Activated T-cell treated with anti-CD3 and anti-CD28 coated beads for 48 hours (primary cell): ENCODE results near the gene EIPR1.
"Not testable (repeated sequence)": the region's sequence is repeated elsewhere in the genome, so short reads cannot be mapped to it uniquely, and the experiment has no call there.

Source experiments
- DNase-seq: peaks from one replicate; pipeline ENCODE4 v3.0.0-alpha.2; 2020; ENCODE audit warnings: low read depth

EIPR1 gene

DNA sequence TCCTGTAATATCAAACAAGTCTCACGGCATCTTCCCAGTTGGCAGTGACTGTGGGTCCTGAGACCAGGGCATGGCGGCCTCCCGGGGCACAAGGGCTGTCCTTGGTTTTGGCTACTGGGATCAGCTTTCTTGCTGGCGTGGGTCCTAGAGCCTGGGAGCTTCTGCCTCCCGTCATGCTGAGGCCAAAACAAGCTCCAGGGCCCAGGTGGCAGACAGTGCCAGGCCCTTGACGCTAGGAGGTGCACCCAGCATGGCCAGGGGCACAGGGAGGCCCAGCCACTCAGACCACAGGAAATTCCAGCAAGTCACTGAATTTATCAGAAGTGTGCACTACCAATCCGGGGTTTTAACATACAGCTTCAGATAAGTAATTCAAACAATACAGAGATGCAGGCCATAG, 184.7 kb downstream of the EIPR1 start:
- DNase-seq, result no peak

DNA sequence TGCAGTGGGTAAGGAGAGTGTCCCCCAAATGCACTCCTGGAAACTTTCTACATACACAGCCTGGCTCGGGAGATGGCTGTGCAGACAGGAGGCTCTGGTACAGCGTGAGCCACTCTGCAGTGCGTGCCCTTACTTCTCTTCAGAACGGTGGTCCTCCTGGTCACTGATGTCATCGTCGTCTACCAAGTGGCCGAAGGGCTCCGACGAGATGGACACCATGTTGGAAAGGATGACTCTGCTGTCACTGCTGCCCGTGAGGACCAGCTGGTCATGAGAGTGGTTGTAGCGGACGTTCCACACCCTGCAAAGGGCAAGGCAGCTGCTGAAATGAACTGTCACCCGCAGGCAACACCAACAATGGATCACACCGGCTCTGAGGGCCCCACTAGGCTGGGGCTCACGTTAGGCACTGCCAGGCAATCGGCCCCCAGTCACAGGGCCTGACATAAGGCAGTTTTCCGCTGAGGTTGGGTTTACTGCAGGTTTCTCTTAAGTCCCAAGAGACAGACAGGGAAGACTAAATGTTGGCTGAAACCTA, 185.3 kb downstream of the EIPR1 start:
- no peak for DNase-seq

DNA sequence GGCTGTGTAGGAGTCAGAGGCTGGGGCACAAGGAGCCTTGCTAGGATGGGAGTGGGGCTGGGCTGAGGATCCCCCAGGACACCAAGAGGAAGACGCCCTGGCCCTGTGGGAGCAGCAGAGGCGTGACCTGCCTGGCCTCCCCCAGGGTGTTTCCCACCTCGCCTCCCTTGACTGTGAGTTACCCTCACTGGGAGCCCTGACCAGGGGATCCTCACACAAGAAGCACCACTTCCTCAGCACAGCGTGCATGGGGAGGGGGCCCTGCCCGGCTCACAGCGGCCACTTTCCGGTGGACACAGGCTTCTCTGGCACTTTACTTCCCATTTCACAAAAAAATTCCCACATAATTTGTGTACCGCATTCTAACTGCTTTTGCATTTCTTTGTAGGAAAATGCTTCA, 187.7 kb downstream of the EIPR1 start:
- no peak for DNase-seq

DNA sequence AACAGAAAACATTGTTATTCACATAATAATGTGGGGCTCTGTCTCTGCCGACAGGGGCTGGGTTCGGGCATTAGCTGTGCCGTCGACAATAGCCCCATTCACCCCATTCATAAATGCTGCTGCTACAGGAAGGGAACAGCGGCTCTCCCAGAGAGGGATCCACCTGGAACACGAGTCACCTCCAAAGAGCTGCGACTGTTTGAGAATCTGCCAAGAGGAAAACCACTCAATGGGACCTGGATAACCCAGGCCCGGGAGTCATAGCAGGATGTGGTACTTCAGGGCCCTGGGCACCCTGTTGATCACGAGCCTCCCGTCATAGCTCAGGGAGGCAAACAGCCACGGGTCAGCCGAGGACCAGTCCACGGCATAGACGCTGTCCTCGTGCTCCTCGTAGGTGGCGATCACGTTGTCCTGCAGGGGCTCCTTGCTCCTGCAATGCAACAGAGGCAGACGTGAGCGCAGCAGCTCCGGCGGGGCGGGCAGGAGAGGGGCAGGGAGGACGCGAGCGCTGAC, 188.5 kb downstream of the EIPR1 start:
- DNase-seq, result no peak

DNA sequence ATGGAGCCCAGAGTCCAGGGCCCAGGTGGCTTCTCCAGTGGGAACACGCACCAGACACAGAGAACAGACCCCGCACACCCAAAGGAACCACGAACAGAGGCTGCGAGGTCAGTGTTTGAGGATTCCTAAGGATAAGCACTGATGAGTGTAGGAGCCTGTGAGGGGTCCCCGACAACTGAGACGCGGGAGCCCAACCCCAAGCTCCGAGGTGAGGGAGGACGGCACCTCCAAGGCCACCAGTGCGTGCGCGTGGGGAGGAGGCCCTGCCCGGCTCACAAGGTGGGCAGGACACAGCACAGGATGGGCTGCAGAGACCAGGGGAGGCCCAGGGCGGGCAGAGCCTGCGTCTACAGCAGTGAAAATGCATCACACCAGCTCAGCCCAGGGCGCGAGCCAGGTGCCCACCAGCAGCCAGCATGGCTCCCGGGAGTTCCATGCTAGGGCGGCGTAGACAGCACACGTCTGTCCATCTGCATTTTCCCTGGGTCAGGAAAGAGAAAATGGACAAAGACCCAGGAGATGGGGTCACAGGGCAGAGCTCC, 189.1 kb downstream of the EIPR1 start:
- no peak for DNase-seq

DNA sequence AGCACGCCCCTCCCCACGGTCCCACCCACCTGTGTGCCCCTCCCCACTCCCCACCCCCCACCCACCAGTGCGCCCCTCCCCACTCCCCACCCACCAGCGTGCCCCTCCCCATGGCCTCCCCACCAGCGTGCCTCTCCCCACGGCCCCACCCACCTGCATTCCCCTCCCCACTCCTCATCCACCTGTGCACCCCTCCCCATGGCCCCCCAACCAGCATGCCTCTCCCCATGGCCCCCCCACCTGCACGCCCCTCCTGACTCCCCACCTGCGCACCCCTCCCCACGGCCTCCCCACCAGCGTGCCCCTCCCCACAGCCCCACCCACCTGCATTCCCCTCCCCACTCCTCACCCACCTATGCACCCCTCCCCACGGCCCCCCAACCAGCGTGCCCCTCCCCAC, 190.2 kb downstream of the EIPR1 start:
- DNase-seq, result no peak

DNA sequence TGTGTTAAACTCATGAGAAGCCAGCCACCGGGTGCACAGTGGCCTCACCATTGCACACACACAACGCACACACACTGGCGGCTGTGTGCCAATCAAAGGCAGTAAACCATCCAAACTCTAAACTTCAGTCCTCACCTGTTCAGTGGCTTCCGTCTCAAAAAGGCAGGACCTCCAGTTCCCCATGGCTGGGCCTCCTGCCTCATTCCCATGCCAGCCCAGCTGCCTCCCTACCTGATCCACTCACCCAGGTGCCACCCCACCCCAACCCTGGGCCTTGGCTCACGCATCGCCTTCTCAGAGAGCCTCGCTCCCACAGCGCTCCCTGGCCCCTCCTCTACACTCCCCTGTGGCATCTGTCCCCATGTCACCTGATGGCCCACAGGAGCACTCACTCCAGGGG, 190.9 kb downstream of the EIPR1 start:
- DNase-seq, result no peak

DNA sequence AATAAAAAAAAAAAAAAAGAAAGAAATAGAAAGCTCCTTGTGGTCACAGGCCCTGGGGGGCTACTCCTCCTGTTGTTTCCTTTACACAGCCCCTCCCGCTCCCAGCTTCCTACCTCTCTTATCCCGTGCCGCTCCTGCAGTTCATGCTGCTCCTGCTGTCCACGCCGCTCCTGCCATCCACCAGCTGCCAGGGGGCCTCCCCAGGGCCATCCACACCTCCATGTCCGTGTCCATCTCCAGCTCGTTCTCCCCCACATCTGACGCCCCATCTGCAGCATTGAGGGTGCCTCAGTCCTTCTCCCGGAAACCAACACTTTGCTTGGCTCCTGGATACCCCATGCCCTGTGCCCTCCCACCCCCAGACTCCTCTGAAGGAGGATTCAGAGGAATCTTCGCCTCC, 191.7 kb downstream of the EIPR1 start:
- no peak for DNase-seq

DNA sequence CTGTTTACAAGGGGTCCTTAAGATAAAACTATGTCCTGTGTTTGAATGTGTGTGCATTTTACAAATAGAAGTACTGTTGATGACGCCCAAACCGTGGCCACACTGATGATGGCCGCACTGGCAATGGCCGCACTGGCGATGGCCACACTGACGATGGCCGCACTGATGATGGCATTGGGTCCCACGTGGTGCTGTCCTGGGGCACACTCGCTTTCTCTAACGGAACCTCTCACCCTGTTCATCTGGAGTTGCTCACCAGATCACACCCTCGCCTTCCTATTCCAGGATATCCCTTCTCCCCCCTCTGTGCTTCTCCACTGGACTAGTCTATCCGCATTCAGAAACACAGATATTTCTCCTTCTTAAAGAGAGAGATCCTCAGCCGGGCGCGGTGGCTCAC, 192.4 kb downstream of the EIPR1 start:
- DNase-seq, result no peak

DNA sequence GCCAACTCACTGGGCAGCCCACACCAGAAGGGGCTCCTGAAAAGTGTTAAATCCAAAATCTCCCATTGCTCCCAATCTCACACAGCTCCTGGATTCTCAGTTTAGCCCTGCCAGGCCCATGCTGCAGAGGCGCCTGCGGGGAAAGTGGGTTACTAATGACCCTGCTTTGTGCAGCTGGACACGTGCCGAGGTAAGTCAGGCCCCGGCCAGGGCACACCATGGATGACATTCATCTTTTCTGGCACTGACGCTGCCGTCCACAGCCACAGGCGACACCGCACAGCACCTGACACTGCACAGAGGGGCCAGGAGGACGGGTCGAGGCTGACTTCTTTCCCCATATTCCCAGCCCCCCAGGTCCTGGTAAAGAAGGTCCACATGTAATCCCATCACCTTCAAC, 193.5 kb downstream of the EIPR1 start:
- DNase-seq, result no peak

DNA sequence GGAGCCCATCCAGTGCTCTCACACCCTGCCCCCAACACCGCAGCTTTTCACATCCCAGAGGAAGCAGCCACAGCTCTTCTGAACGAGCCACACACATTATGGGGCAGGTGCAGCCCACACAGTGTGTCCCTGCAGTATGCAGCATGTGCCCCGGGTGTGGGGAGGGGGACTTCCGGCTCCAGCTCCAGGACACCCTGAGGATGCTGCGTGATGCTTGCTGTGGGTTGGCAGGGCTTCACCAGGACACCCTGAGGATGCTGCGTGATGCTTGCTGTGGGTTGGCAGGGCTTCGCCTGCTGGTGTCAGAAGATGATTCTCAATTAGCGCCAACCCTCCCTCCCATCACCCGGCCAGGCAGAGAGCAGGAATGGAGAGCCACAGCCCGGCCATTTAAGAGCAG, 193.9 kb downstream of the EIPR1 start:
- DNase-seq, result no peak

DNA sequence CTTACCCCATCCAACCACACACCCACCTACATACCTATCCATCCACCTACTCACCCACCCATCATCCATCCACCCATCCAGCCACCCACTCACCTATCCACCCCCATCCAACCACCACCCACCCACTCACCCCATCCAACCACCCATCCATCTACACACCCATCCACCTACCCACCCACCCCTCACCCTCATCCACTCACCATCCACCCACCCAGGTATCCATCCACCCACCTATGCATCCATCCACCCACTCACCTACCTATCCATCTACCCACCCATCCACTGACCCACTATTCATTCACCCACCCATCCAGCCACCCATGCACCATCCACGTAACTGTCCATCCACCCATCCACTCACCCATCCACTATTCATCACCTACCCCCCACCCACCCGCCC, 194.8 kb downstream of the EIPR1 start:
- no peak for DNase-seq

DNA sequence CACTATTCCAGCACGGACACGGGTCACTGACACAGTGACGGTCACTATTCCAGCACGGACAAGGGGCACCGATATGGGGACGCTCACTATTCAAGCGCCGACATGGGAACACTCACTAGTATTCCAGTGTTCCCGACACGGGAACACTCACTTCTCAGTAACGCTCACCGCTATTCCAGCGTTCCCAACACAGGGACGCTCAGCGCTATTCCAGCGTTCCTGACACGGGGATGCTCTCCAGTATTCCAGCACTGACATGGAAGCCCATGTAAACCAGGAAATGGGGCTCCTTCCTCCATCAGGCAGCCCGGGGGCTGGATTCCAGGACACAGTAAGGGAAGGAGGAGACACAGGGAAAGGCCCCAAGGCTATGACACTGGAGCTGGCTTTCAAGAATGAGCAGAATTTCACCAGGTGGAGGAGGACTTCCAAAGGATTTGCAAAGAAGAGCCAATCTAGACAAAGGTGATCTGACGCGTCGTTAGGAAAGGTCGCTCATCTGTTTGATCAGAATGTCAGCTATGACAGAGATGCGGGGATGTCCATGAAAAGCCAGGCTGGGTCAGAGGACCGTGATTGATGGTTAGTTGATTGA, 196.1 kb downstream of the EIPR1 start:
- no peak for DNase-seq

DNA sequence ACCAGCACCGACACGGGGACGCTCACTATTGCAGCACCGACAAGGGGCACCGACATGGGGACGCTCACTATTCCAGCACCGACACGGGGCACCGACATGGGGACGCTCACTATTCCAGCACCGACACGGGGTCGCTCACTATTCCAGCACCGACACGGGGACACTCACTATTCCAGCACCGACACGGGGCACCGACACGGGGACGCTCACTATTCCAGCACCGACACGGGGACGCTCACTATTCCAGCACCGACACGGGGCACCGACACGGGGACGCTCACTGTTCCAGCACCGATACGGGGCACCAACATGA, 196.8 kb downstream of the EIPR1 start:
- not testable (repeated sequence) for DNase-seq

DNA sequence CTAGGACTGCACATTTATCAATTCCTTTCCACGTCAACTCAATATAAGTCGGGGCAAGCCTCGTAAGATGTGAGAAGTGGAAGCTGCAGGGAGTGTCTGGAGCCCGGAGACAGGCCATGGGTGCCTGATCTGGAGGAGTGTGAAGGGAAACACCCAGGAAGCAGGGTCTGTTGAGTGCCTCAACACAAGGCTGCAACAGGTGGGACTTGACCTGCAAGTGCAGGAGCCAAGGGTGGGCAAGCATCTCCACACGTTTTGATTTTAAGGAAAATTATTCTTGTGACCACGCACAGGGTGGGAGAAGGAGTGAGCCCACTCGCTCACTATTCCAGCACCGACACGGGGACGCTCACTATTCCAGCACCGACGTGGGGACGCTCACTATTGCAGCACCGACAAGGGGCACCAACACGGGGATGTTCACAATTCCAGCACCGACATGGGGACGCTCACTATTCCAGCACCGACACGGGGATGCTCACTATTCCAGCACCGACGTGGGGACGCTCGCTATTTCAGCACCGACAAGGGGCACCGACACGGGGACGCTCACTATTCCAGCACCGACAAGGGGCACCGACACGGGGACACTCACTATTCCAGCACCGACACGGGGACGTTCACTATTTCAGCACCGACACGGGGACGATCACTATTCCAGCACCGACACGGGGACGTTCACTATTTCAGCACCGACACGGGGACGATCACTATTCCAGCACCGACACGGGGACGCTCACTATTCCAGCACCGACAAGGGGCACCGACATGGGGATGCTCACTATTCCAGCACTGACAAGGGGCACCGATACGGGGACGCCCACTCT, 197.3 kb downstream of the EIPR1 start:
- DNase-seq, result no peak

DNA sequence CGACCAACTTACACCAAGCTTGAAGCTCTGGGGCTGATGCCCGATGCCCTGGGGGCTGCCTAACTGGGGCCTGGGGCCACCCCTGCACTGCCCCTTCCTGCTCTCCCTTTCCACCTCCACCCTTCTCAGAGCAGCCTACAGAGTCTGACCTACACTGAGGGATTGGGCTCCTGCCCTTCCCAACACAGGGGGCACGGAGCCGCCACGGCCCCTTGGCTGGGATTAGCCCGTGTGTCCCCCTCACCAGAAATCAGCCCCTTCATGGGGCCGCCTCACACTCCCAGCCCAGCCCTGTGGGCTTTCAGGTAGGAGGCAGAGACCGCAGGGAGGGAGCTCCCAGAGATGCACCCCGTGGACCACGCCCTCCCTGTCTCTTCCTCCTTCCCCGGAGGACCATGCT, 198.0 kb downstream of the EIPR1 start:
- DNase-seq, result no peak

DNA sequence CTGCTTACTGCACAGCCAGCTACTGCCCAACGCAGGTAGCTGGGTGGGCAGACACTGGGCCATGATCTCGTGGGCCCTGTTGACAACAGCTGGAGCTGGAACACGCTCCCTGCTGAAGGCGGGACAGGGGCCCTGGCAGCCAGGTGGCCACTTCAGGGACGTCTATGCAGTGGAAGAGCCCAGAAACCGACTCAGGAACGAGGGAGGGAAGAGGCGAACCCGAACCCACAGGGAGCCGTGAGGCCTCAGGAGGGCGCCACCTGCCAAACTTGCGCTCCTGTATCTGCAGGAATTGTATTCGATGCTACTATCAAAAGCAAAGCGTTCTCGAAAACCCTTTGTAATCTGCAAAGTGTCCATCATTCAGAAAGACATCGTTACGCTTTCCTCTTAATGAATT, 198.4 kb downstream of the EIPR1 start:
- peak; percentile 19 for DNase-seq

DNA sequence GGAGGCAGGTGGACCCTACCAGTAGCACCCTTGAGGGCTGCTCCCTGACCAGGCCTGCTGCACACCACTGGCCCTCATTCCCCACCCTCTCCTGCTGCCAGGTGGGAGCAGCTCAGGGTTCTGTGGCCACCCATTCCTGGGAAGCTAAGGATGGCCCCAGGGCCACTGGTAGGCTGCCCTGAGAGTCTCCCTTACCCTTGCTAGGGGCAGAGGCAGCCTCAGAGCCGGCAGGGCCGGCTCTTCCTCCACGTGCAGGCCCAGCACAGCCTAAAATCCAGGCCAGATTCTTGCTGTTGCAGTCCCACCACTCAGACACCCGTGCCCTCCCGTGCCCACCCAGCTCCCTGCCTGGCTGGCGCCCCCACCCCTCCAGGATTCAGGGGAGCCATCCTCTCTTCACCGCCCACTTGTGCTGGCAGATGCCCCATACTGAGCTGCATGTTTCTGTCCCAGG, 199.0 kb downstream of the EIPR1 start:
- DNase-seq, result no peak

DNA sequence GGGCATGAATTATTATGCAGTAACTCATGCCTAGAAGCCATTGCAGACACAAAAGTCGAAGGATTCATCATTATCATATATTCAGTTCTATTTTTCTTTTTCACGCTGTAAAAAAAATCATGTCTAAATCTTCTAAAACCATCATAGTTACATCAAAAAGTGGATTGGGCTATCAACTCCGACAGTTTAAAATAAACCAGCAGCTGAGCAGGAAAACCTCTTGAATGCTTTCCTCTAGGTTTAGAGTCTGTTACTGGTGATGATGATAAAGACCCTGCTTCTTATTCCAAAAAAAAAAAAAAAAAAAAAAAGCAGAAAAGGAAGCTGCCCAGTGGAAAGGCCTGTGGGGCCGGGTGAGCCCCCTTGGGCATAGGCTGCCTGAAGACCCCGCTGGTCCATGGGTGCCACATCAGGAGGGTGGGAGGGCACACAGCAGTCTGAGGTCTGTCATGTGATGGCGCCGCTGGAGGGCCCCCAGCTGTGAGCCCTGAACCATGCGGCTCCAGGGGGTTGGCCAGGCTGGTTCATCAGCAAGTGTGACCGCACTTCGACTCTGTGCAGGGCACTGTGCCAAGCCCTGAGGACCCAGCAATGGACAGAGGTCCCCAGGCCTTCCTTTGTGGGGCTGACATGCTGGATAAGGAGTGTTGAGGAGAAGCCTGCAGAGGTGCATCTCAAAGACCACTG, 199.6 kb downstream of the EIPR1 start:
- no peak for DNase-seq

DNA sequence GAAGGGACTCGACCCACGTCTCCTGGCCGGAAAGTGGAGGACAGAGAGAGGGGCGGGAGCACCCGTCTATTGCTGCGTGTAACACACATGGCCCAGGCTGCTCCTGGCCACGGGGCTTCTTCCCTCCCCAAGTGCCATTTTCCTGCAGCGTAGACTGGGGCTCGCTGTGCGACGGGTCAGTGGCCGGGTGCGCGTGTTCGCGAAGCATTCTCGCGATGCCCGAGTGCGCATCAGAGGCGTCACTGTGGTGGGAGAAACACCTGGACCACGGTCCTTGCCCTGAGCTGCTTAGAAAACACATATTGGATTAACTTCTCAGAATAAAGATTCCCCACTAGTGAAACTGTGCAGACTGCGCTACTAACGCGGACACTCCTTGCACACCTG, 200.8 kb downstream of the EIPR1 start:
- DNase-seq, result no peak

DNA sequence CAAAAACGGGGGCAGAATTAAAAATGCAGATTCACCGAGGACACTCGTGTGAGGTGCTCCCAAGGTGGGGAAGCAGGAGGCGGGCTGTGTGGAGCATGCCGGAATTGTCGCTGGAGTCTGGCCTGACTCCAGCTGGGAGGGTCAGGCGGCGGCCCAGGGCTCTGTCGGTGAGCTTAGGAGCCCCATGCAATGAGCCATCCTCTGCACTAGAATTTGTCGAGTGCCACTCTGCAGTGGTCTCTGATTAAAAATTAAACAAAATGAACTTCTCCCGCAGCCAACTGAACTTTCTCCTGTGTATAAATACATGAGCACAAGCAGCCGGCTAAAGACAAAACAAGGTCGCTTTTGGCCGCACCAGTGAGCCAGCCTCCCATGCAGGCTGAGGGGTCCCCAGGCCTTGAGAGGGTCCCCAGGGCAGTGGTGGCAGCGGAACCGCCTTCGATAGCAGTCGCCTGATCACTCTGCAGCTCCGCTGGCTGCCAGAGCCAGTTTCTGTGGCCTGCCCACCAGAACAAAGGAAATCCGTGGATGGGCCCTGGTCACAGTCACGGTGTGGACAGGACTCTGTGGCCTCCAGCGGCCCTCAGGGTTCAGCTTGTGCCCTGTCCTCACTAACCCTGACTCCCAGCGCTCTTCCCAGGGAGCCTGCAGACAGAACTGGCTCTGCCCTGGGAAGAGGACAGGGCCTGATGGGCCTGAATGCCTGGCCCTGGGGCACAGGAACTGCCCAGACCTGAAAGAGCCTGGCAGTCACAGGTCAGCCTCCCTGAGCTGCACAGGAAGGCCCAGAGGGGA, 201.3 kb downstream of the EIPR1 start:
- no peak for DNase-seq

DNA sequence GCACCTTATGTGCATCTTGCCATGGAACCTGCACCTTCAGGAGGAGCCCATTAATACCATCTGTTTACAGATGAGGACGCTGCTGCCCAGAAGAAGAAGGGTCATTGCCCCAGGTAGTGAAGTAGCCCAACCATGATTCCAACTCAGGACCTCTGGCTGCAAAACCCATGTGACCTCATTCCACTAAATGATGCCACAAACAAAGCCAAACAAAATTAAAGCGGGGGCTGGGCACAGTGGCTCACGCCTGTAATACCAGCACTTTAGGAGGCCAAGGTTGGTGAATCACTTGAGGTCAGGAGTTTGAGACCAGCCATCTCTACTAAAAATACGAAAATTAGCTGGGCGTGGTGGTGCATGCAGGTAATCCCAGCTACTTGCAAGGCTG, 202.1 kb downstream of the EIPR1 start:
- no peak for DNase-seq
